ENCODE measurements around the gene BPIFA1. TPM values are rescaled to one million over a fixed set of nuclear protein-coding genes. Genes with fewer than 3 reads are reported as not detected.

BPIFA1 gene
- polyA plus RNA-seq, 3 donors, result not detected

DNA sequence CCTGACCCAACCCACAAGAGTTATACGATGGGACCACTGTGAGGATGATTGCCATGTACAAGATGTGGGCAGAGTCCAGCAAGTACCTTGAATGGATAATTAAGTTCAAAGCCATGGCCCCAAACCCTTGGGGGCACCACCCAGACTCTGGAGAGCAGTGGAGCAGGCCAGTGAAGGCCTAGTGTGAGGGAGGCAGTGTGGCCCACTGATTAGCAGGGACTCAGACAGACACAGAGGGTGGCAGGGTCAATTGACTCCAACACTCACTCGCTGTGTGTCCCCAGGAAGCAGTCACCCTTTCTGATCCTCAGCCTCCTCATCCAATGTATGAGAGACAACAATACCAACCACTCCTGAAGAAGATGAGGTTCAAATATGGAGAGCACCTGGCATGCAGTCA lies 1.7 kb upstream of the BPIFA1 start:
- WGBS (ENCODE audit: insufficient coverage), result no CpG with 5 or more reads among the region's 2 CpGs
- no peak overlapping the region for H3K4me3 Mint-ChIP-seq
- no peak overlapping the region for H2AFZ ChIP-seq (ENCODE audit: insufficient read depth, low read depth, low read length, poor library complexity, severe bottlenecking)
- H3K9me3 ChIP-seq (replicated peaks in 1 of 2; ENCODE audit: control insufficient read depth in 1 of 2, insufficient read depth in 1 of 2, low read length in 2 of 2), result no peaks in the 10 kb centered on the region
- peaks cover 13% of the 10 kb centered on the region for H3K4me1 Mint-ChIP-seq
- peaks cover 0 to 2% (median 0%) of the 10 kb centered on the region in 7 donors for H3K9me3 Mint-ChIP-seq
- no peak overlapping the region for H3K27ac ChIP-seq (ENCODE audit: low read depth in 1 of 2, low read length in 2 of 2)
- H3K4me3 ChIP-seq (replicated peaks in 1 of 3; ENCODE audit: low read depth in 2 of 3, low read length in 3 of 3), result no peak overlapping the region
- no peaks in the 10 kb centered on the region for H3K36me3 ChIP-seq (replicated peaks in 1 of 2; ENCODE audit: control insufficient read depth in 1 of 2, insufficient read depth in 2 of 2, low read length in 2 of 2)
- no peak overlapping the region for H3K4me2 ChIP-seq (replicated peaks; ENCODE audit: extremely low read depth, low read length, poor library complexity, severe bottlenecking)
- no peaks in the 10 kb centered on the region for H3K36me3 Mint-ChIP-seq
- H3K27me3 Mint-ChIP-seq (ENCODE audit: low read depth in 3 of 3), result peaks cover 5 to 21% (median 7%) of the 10 kb centered on the region in 3 donors
- H3K27ac Mint-ChIP-seq, result no peak overlapping the region
- no peaks in the 10 kb centered on the region for H3K79me2 ChIP-seq (ENCODE audit: insufficient read depth, low read length)
- DNase-seq, result no peak
- H3K9ac ChIP-seq (ENCODE audit: insufficient read depth, low read length, poor library complexity, severe bottlenecking), result no peak overlapping the region
- H3K27me3 ChIP-seq (ENCODE audit: control insufficient read depth in 2 of 2, insufficient read depth in 2 of 2, low read length in 2 of 2), result peaks cover 0 to 2% of the 10 kb centered on the region in 2 donors
- intact Hi-C loops (cut with micrococcal nuclease), result no loop called here
- H3K4me1 ChIP-seq (ENCODE audit: control insufficient read depth in 1 of 2, insufficient read depth in 2 of 2, low read length in 2 of 2), result peaks cover 5% of the 10 kb centered on the region in 2 donors
- TF ChIP-seq, protein P1, sequence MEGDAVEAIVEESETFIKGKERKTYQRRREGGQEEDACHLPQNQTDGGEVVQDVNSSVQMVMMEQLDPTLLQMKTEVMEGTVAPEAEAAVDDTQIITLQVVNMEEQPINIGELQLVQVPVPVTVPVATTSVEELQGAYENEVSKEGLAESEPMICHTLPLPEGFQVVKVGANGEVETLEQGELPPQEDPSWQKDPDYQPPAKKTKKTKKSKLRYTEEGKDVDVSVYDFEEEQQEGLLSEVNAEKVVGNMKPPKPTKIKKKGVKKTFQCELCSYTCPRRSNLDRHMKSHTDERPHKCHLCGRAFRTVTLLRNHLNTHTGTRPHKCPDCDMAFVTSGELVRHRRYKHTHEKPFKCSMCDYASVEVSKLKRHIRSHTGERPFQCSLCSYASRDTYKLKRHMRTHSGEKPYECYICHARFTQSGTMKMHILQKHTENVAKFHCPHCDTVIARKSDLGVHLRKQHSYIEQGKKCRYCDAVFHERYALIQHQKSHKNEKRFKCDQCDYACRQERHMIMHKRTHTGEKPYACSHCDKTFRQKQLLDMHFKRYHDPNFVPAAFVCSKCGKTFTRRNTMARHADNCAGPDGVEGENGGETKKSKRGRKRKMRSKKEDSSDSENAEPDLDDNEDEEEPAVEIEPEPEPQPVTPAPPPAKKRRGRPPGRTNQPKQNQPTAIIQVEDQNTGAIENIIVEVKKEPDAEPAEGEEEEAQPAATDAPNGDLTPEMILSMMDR (IDR thresholded peaks at IDR 0.05), result no peak
- H4K20me1 ChIP-seq (ENCODE audit: insufficient read depth, low read length), result no peaks in the 10 kb centered on the region

DNA sequence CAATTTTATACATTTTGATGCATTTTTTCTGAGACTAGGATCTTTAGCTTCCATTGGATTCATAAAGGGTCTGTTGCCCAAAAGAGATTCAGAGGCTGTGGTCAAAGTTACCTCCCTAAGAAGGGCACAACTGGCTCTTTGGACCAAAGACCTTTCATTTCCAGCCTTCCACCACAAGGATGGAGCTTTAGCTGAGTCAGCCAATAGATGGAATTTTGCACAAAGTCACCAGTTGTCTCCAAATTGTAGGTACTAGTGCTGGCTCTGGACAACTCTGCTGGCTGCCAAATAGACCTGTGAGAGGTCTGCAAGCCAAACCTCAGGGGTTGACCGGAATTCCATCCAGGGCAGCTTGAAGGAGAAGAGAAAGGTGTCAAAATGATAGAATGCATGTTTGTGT lies 555 bp downstream of the BPIFA1 start:
- H3K79me2 ChIP-seq (ENCODE audit: insufficient read depth, low read length), result no peaks in the 10 kb centered on the region
- H3K27ac ChIP-seq (ENCODE audit: low read depth in 1 of 2, low read length in 2 of 2), result no peak overlapping the region
- no CpG with 5 or more reads among the region's 1 CpG for WGBS (ENCODE audit: insufficient coverage)
- H4K20me1 ChIP-seq (ENCODE audit: insufficient read depth, low read length), result no peaks in the 10 kb centered on the region
- intact Hi-C loops (cut with micrococcal nuclease), result no loop called here
- Mint-ChIP-seq H3K36me3 (no peaks in the 10 kb centered on the region), H3K27me3 (ENCODE audit: low read depth in 3 of 3) (peaks cover 4 to 19% (median 7%) of the 10 kb centered on the region in 3 donors), H3K27ac (no peak overlapping the region), H3K4me1 (peaks cover 2% of the 10 kb centered on the region), H3K9me3 (peaks cover 0 to 2% (median 0%) of the 10 kb centered on the region in 7 donors), H3K4me3 (no peak overlapping the region)
- no peak overlapping the region for H3K9ac ChIP-seq (ENCODE audit: insufficient read depth, low read length, poor library complexity, severe bottlenecking)
- H3K27me3 ChIP-seq (ENCODE audit: control insufficient read depth in 2 of 2, insufficient read depth in 2 of 2, low read length in 2 of 2), result peaks cover 0 to 2% of the 10 kb centered on the region in 2 donors
- TF ChIP-seq, protein P1 (IDR thresholded peaks at IDR 0.05), result no peak
- no peaks in the 10 kb centered on the region for H3K4me1 ChIP-seq (ENCODE audit: control insufficient read depth in 1 of 2, insufficient read depth in 2 of 2, low read length in 2 of 2)
- no peak overlapping the region for H3K4me3 ChIP-seq (replicated peaks in 1 of 3; ENCODE audit: low read depth in 2 of 3, low read length in 3 of 3)
- no peak for DNase-seq
- no peaks in the 10 kb centered on the region for H3K9me3 ChIP-seq (replicated peaks in 1 of 2; ENCODE audit: control insufficient read depth in 1 of 2, insufficient read depth in 1 of 2, low read length in 2 of 2)
- H2AFZ ChIP-seq (ENCODE audit: insufficient read depth, low read depth, low read length, poor library complexity, severe bottlenecking), result no peak overlapping the region
- no peak overlapping the region for H3K4me2 ChIP-seq (replicated peaks; ENCODE audit: extremely low read depth, low read length, poor library complexity, severe bottlenecking)
- H3K36me3 ChIP-seq (replicated peaks in 1 of 2; ENCODE audit: control insufficient read depth in 1 of 2, insufficient read depth in 2 of 2, low read length in 2 of 2), result no peaks in the 10 kb centered on the region

Data from CD14-positive monocyte (primary cell).